PC-9 (cell line): ENCODE measurements around the gene OR51E2.

Source experiments
- EZH2 ChIP-seq: fragments of 200-600 bp; sonication (generic); IDR thresholded peaks from 2 replicates; pipeline ENCODE4 v1.8.0; 2017; ENCODE audit warnings: antibody characterized with exemption, low read depth
- TF ChIP-seq, protein P1 (sequence below): fragments of 200-600 bp; sonication (generic); conservative IDR thresholded peaks from 2 replicates; pipeline ENCODE4 v1.6.1; 2017; ENCODE audit warnings: mixed run types, antibody characterized with exemption, mild to moderate bottlenecking, moderate library complexity

DNA sequence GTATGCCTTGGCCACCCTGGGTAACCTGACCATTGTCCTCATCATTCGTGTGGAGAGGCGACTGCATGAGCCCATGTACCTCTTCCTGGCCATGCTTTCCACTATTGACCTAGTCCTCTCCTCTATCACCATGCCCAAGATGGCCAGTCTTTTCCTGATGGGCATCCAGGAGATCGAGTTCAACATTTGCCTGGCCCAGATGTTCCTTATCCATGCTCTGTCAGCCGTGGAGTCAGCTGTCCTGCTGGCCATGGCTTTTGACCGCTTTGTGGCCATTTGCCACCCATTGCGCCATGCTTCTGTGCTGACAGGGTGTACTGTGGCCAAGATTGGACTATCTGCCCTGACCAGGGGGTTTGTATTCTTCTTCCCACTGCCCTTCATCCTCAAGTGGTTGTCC, 57.7 kb downstream of the OR51E2 start:
- TF ChIP-seq, protein P1, sequence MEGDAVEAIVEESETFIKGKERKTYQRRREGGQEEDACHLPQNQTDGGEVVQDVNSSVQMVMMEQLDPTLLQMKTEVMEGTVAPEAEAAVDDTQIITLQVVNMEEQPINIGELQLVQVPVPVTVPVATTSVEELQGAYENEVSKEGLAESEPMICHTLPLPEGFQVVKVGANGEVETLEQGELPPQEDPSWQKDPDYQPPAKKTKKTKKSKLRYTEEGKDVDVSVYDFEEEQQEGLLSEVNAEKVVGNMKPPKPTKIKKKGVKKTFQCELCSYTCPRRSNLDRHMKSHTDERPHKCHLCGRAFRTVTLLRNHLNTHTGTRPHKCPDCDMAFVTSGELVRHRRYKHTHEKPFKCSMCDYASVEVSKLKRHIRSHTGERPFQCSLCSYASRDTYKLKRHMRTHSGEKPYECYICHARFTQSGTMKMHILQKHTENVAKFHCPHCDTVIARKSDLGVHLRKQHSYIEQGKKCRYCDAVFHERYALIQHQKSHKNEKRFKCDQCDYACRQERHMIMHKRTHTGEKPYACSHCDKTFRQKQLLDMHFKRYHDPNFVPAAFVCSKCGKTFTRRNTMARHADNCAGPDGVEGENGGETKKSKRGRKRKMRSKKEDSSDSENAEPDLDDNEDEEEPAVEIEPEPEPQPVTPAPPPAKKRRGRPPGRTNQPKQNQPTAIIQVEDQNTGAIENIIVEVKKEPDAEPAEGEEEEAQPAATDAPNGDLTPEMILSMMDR = no peak
- TF ChIP-seq EZH2 = no peak
